DOHH2 (cell line): Measurements from ENCODE around the gene RIC8A.
A peak's percentile ranks its signal among the peaks of the same experiment; 100 is the strongest.

ENCODE experiments used
- H3F3A ChIP-seq: fragments of 200-600 bp; sonication (generic), shearing (Covaris generic); 2 replicates; pipeline ENCODE4 v1.6.0; 2016; ENCODE audit warnings: antibody characterized with exemption, mild to moderate bottlenecking; ENCODE audit not compliant: control insufficient read depth, insufficient read depth
- H3K27ac ChIP-seq: fragments of 200-600 bp; sonication (generic); 2 replicates; pipeline ENCODE4 v1.5.1; 2014; ENCODE audit warnings: low read depth, mild to moderate bottlenecking, low read length, moderate library complexity
- H3K27me3 ChIP-seq: fragments of 200-600 bp; sonication (generic); 2 replicates; pipeline ENCODE4 v1.6.1; 2014; ENCODE audit warnings: mild to moderate bottlenecking, low read length, mixed read lengths; ENCODE audit not compliant: control insufficient read depth
- H3K36me3 ChIP-seq: fragments of 200-600 bp; sonication (generic); 2 replicates; pipeline ENCODE4 v1.6.1; 2014; ENCODE audit warnings: mild to moderate bottlenecking, low read length, moderate library complexity, mixed read lengths; ENCODE audit not compliant: control insufficient read depth
- H3K4me1 ChIP-seq: fragments of 200-600 bp; sonication (generic); 2 replicates; pipeline ENCODE4 v1.6.1; 2014; ENCODE audit warnings: mild to moderate bottlenecking, low read length, mixed read lengths; ENCODE audit not compliant: control insufficient read depth
- H3K4me2 ChIP-seq: fragments of 200-600 bp; sonication (generic); 2 replicates; pipeline ENCODE4 v1.6.0; 2014; ENCODE audit warnings: mild to moderate bottlenecking, low read length, moderate library complexity
- H3K4me3 ChIP-seq: fragments of 200-600 bp; sonication (generic); 2 replicates; pipeline ENCODE4 v1.5.1; 2014; ENCODE audit warnings: mild to moderate bottlenecking, low read length, mixed read lengths
- H3K79me2 ChIP-seq: fragments of 200-600 bp; sonication (generic); 2 replicates; pipeline ENCODE4 v1.6.1; 2014; ENCODE audit warnings: mild to moderate bottlenecking, low read length, mixed read lengths; ENCODE audit not compliant: control insufficient read depth
- H3K9me2 ChIP-seq: fragments of 200-600 bp; sonication (generic); replicated peaks from 2 replicates; pipeline ENCODE4 v1.6.1; 2014; ENCODE audit warnings: mild to moderate bottlenecking, low read length, mixed read lengths; ENCODE audit not compliant: control insufficient read depth
- H3K9me3 ChIP-seq: fragments of 200-600 bp; sonication (generic); 2 replicates; pipeline ENCODE4 v1.6.1; 2014; ENCODE audit warnings: antibody characterized with exemption, low read length, mixed read lengths; ENCODE audit not compliant: control insufficient read depth, insufficient read depth
- H4K20me1 ChIP-seq: fragments of 200-600 bp; sonication (generic); 2 replicates; pipeline ENCODE4 v1.6.0; 2014; ENCODE audit warnings: low read depth, mild to moderate bottlenecking, antibody characterized with exemption, low read length, moderate library complexity; ENCODE audit not compliant: control insufficient read depth, insufficient read depth
- CTCF ChIP-seq: fragments of 200-600 bp; sonication (generic); IDR thresholded peaks from one replicate; pipeline ENCODE4 v1.5.1; 2014; ENCODE audit warnings: antibody characterized with exemption, mild to moderate bottlenecking, low read depth, low read length; ENCODE audit not compliant: poor library complexity, severe bottlenecking
- EZH2phosphoT487 ChIP-seq: fragments of 200-600 bp; sonication (generic); IDR thresholded peaks from 2 replicates; pipeline ENCODE4 v1.6.1; 2017; ENCODE audit warnings: borderline replicate concordance, mild to moderate bottlenecking, antibody characterized with exemption, low read length, moderate library complexity, mixed read lengths

RIC8A gene

GRCh38 chr11:203945-204586 lies 3.4 kb upstream of the RIC8A start:
- Histone ChIP-seq H3K4me3 (no peak overlapping the region), H3K27me3 (no peaks in the 10 kb centered on the region), H3K4me1 (peaks cover 12% of the 10 kb centered on the region), H3K9me3 (no peaks in the 10 kb centered on the region), H3K27ac (no peak overlapping the region), H3K79me2 (peaks cover 40% of the 10 kb centered on the region), H3K36me3 (peaks cover 49% of the 10 kb centered on the region), H3F3A (peaks cover 8% of the 10 kb centered on the region), H4K20me1 (peaks cover 9% of the 10 kb centered on the region; the same call in 1 of the 2 replicates), H3K4me2 (no peak overlapping the region), H3K9me2 (no peaks in the 10 kb centered on the region)
- TF ChIP-seq EZH2phosphoT487 (no peak), CTCF (no peak)

GRCh38 chr11:204587-205109 lies 2.9 kb upstream of the RIC8A start:
- H3K4me2 ChIP-seq: no peak overlapping the region; the same call in 1 of the 2 replicates
- H3K9me3 ChIP-seq: no peaks in the 10 kb centered on the region
- no peak for TF ChIP-seq EZH2phosphoT487
- no peak for TF ChIP-seq CTCF
- peaks cover 8% of the 10 kb centered on the region for H3F3A ChIP-seq
- no peak overlapping the region for H3K27ac ChIP-seq
- H3K79me2 ChIP-seq: peaks cover 46% of the 10 kb centered on the region
- H3K9me2 ChIP-seq: no peaks in the 10 kb centered on the region
- peaks cover 10% of the 10 kb centered on the region; the same call in 1 of the 2 replicates for H4K20me1 ChIP-seq
- peaks cover 17% of the 10 kb centered on the region for H3K4me1 ChIP-seq
- H3K27me3 ChIP-seq: no peaks in the 10 kb centered on the region
- H3K4me3 ChIP-seq: no peak overlapping the region
- peaks cover 55% of the 10 kb centered on the region for H3K36me3 ChIP-seq

GRCh38 chr11:205221-206001 lies 2.1 kb upstream of the RIC8A start:
- H3K36me3 ChIP-seq: peaks cover 62% of the 10 kb centered on the region
- H3K9me2 ChIP-seq: no peaks in the 10 kb centered on the region
- peak overlapping the region; percentile 100; the same call in 1 of the 2 replicates for H3K4me3 ChIP-seq
- TF ChIP-seq CTCF (no peak), EZH2phosphoT487 (no peak)
- peaks cover 15% of the 10 kb centered on the region for H4K20me1 ChIP-seq
- no peak overlapping the region for H3K27ac ChIP-seq
- no peaks in the 10 kb centered on the region for H3K27me3 ChIP-seq
- peaks cover 25% of the 10 kb centered on the region for H3K4me1 ChIP-seq
- peaks cover 54% of the 10 kb centered on the region for H3K79me2 ChIP-seq
- peak overlapping the region; percentile 98 for H3K4me2 ChIP-seq
- no peaks in the 10 kb centered on the region for H3K9me3 ChIP-seq
- peaks cover 8% of the 10 kb centered on the region for H3F3A ChIP-seq
